ENCODE data around the gene C15orf39.
"Not testable (repeated sequence)": the region's sequence is repeated elsewhere in the genome, so short reads cannot be mapped to it uniquely, and the experiment has no call there.

Gene C15orf39

DNA sequence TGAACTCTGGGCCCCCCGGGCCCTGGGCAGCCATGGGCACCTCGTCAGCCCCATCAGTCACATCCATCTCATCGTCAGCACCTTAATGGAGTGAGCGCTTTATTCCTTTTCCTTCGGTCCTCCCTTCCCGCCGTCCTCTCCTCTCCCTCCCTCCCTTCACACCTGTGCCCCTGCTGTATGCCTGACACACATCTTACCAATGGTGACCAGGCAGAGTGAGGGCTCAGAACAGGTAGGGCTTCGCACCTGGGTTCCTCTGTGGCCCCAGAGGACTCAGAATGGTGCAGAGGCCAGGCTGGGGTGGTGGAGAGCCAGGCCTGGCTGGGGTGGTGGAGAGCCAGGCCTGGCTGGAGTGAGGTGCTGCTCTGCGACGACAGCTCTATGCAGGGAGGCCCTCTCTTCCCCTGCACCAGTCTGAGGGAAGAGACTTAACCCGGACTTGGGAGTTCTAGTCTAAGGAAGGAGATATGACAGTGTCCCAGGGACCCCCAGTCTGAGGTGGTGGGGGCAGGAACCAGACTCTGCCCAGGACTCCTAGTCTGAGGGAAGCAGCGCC, 11.6 kb downstream of the C15orf39 start:
- no peak for DNase-seq

- no peak for DNase-seq
These were observed 12.1 kb downstream of the C15orf39 start for GRCh38 chr15:75213768-75214221.

DNA sequence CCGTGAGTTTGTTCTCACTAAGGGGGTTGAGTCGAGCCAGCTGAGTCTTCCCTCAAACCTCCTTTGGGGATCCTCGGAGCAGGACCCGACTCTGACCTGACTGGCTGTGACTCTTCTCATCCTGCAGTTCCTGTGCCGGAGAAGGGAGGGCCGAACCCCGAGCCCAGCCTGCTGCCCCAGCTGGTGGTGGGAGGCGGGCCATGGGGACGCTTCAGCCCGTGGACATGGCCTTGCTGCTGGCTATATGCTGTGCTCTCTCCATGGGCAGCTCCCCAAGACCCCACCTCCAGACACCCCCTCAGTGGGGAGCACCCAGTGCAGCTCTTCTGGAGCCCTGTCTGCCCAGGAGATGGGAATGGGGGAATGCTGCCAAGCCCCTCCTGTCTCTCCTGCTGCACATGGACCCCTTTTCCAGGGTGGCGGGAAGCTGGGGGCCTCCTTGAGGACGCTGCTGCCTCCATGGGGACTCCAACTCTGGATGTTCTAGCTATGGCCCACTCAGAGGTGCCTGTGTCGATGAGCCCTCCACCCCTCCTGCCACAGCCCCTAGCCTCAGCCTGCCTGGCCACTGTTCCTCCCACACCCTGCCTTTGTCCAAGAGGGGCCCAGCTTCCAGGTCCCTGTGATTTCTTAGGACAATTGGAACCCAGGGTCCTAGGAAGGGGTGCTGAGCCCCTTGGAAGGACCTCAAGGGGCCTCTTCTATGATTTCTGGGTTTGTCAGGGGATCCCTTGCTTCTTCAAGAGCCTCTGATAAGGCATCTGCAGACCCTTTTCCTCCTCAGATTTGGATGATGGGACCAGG, 12.8 kb downstream of the C15orf39 start:
- DNase-seq: no peak

- DNase-seq: no peak
These were observed 13.7 kb downstream of the C15orf39 start for GRCh38 chr15:75215107-75216004.

DNA sequence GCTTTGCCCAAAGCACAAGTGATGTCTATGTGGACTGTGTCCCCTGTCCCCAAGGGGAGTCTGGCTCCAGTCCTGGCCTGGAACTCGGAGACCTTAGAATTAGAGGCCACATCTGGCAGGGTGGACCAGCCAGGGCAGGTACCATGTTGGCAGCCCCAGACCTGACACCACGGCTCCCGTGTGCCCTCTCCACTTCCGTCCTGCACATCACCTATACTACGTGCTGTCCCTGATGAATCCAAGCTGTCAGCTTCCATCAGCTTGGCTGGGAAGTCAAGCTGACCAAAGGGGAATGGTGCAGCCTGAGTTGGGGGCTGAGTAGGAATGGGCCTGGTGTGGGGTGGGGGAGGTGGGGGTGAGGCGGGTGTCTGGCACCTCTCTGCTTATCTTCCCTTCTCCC, 15.3 kb downstream of the C15orf39 start:
- DNase-seq: no peak

- not testable (repeated sequence) for DNase-seq
These were observed 15.9 kb downstream of the C15orf39 start for GRCh38 chr15:75217574-75217973.

DNA sequence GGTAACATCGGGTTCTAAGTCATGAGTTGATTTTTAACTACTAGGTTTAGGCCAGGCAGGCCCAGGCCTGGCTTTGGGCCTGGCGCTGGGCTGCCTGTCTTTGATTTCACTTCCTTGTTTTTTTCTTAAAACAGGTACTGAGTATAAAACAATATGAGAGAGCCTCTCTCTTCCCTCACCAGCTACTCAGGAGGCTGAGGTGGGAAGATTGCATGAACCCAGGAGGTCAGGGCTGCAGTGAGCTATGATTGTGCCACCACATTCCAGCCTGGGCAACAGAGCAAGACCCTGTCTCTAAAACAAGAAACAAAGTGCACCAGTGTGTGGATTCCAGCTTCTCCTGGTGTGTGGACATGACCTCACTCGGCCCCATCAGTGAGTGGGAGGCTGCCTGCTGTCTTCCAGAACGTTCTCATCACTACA, 17.8 kb downstream of the C15orf39 start:
- DNase-seq: not testable (repeated sequence)

GRCh38 chr15:75223688-75224087, 22.0 kb downstream of the C15orf39 start:
- DNase-seq: no peak

DNA sequence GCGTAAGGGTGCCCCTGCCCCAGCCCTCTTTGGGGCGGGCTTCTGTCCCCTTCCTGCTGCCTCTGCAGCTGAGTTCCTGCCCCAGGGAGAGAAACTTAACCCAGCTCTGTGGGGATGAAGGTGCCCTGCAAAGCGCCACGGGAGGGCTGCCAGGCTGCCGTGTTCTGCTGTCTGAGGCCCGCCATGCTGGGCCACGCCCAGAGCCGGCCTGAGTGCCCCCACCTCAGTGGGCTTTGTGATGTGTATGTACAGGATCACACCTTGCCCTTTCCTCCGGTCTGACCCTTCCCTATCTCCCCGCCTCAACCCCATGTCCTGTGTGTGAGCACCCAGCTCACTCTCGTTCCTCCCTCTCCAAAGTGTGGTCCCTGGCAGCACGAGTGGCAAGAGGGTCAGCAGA, 22.6 kb downstream of the C15orf39 start:
- DNase-seq: no peak

DNA sequence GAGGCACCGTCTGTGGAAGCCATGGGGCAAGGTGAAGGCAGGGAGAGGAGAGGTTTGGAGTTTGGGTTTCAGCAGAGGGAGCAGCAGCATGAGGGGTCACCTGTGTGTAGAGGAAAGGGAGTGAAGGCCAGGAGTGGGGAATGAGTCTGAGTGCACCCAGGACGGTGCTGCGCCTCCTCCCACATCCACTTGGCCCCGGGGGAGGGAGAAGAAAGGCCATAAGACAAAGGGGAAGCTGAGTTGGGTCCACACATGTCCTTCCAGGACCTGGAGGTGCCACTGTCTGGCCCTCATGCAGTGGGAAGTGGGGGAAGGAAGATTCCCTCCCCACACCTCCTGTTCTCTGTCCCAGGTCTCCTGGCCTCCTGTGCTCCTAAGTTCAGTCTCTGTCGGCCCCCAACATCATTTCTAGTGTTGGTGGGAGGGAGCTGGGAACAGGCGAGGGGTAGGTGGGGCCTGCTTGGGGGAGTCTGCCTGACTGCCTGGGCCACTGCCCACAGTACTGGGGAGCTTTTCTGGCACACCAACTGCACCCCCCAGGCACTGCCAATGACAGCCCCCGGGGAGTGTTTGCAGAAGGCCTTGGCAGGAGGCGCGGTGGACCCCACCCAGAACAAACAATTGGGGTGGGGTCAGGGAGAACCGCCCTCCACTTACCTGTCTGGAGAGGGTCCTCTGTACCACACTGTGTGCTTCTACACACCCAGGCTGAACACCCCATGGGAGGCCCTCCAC, 23.6 kb downstream of the C15orf39 start:
- DNase-seq: not testable (repeated sequence)

- DNase-seq: no peak
These were observed 24.5 kb downstream of the C15orf39 start for GRCh38 chr15:75225951-75226732.

DNA sequence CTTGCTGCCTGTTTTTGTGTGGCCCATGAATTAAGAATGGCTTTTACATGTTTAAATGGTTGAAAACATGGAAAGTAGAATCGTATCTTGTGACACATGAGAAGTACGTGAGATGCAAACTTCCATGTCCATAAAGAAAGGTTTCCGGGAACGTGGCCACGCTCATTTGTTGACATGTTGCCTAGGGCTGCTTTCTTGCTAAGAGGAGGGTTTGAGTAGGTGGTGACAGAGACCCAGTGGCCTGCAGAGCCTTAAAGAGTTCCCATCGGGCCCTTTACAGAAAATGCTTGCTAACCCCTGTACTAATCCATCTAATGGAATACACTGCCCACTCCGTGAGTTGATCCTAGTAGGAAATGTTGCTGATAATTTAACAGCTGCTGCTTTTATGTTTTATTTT, 25.4 kb downstream of the C15orf39 start:
- DNase-seq: not testable (repeated sequence)

- no peak for DNase-seq
These were observed 26.1 kb downstream of the C15orf39 start for GRCh38 chr15:75227663-75228280.

- DNase-seq: no peak
These were observed 27.1 kb downstream of the C15orf39 start for GRCh38 chr15:75228787-75229186.

- no peak for DNase-seq
These were observed 27.7 kb downstream of the C15orf39 start for GRCh38 chr15:75229191-75230015.

GRCh38 chr15:75230016-75230343, 28.3 kb downstream of the C15orf39 start:
- DNase-seq: no peak

DNA sequence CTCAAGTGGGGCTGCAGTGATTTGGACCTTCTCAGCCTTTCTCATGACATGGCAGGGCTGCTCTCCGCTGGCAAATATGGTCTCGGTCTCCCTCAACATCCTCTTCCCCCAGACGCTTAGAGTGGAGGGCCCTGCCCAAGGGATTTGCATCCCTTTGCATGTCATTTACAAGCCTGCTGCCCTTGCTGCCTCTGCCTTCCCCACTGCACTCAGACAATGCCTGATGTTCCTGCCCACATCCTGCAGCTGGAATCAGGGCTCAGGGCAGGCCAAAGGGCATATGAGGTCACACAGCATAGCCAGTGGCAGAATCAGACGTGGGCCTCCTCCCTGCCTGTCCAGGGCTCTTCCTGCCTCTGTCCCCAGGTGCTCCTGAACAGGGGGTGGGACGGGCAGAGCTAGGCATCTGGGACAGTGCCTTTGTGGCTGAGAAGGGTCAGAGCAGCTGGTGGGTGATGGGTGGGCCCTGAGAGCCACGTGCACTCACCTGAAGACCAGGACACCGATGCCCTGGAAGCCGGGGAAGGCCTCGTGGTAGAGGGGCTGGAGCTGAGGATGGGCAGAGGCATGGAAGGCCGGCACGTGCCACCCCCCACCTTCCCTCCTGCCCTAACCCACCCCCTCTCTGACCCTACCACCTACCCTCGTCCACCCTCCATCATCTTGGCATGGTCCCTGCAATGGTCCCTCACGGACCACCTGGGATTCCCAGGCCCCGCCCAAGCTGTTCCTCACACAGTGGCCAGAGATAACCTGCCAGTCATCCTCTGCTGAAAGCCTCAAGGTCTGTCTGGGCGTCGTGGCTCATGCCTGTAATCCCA, 29.1 kb downstream of the C15orf39 start:
- DNase-seq: no peak

DNA sequence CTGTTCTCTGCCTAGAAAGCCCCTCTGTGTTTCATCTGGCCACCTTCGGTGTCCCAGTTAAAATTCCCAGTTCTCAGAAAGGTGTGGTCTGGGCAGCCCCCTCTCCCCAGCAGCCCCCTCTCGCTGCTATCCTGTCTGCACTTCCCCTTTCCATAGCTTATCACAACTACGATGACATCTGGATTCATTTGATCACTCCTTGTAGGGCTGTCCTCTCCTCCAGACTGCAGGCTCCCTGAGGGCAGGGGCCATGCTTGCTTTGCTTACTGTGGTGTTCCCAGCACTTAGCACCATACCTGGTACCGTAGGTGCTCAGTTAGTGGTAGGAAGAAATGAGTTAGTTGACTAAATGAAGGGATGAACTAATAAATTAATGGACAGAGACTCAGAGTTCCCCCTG, 30.2 kb downstream of the C15orf39 start:
- DNase-seq: no peak

GRCh38 chr15:75232252-75232813, 30.7 kb downstream of the C15orf39 start:
- no peak for DNase-seq

Data from activated CD4-positive, alpha-beta T cell treated with anti-CD3 and anti-CD28 coated beads for 48 hours (primary cell).